Nephron progenitor cell (in vitro differentiated cells): ENCODE data around the gene CAPN12.
A peak's percentile ranks its signal among the peaks of the same experiment; 100 is the strongest.

Experiments
- DNase-seq: peaks from one replicate; pipeline ENCODE4 v3.0.0; 2021
- H3K27ac Mint-ChIP-seq: 2 replicates; pipeline ENCODE4 v1.8.0; 2021; ENCODE audit warnings: mild to moderate bottlenecking, moderate library complexity, mixed read lengths
- H3K27me3 Mint-ChIP-seq: 2 replicates; pipeline ENCODE4 v1.8.0; 2021; ENCODE audit warnings: mild to moderate bottlenecking, low read depth, mixed read lengths; ENCODE audit not compliant: poor library complexity
- H3K36me3 Mint-ChIP-seq: 2 replicates; pipeline ENCODE4 v1.8.0; 2021; ENCODE audit warnings: low read depth, mixed read lengths
- H3K4me1 Mint-ChIP-seq: 2 replicates; pipeline ENCODE4 v1.8.0; 2021; ENCODE audit warnings: mixed read lengths
- H3K4me3 Mint-ChIP-seq: 2 replicates; pipeline ENCODE4 v1.8.0; 2021; ENCODE audit warnings: mild to moderate bottlenecking, moderate library complexity, mixed read lengths
- H3K9me3 Mint-ChIP-seq: 2 replicates; pipeline ENCODE4 v1.8.0; 2021; ENCODE audit warnings: mild to moderate bottlenecking, moderate library complexity, mixed read lengths
- TF ChIP-seq, protein P1 (sequence below): fragments of 200-600 bp; sonication (generic); IDR thresholded peaks from 2 replicates; pipeline ENCODE4 v1.5.0; 2021; ENCODE audit warnings: antibody characterized with exemption

The CAPN12 gene

DNA sequence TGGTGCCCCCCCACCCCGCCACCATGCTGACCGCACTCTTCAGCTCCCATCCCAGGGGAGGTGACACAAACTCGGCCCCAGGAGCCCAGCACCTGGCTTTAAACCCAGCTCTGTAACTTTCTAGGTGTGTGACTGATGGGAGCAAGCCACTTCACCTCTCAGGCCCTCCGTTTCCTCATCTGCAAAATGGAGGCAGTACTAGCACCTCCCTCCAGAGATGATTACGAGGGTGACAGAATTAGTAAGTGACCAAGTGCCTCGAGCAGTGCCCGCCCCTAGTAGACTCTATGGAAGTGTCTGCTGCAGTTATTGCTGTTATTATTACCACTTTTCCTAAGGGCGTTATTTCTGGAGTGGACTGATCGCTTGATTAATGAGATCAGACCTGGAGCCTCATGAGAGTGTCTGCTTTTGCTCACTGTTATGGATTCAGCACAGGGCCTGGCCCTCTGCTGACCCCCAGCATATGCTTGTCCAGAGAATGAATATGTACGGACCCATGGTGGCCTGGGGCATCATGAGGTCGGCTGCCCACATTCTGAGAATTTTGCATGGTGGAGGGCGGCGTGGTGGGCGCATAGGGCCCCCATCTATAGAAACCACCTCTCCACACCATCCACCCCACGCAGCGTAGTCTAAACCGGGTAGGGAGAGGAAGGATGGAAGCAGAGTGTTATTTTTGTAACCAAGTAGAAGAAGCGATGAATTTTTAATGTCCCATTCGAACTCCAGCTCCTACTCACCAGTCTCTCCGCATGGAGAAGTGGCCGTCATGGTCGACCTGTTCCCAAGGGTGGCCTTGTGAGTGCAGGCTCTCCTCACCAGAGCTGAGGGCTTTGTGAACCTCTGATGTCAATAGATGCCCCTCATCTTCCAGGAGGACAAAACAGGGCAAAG, 48.2 kb downstream of the CAPN12 start:
- Mint-ChIP-seq H3K4me1 (peaks cover 98% of the 10 kb centered on the region), H3K27me3 (peaks cover 3% of the 10 kb centered on the region), H3K27ac (peak overlapping the region; percentile 99), H3K9me3 (no peaks in the 10 kb centered on the region), H3K4me3 (no peak overlapping the region), H3K36me3 (peaks cover 5% of the 10 kb centered on the region)
- TF ChIP-seq, protein P1, sequence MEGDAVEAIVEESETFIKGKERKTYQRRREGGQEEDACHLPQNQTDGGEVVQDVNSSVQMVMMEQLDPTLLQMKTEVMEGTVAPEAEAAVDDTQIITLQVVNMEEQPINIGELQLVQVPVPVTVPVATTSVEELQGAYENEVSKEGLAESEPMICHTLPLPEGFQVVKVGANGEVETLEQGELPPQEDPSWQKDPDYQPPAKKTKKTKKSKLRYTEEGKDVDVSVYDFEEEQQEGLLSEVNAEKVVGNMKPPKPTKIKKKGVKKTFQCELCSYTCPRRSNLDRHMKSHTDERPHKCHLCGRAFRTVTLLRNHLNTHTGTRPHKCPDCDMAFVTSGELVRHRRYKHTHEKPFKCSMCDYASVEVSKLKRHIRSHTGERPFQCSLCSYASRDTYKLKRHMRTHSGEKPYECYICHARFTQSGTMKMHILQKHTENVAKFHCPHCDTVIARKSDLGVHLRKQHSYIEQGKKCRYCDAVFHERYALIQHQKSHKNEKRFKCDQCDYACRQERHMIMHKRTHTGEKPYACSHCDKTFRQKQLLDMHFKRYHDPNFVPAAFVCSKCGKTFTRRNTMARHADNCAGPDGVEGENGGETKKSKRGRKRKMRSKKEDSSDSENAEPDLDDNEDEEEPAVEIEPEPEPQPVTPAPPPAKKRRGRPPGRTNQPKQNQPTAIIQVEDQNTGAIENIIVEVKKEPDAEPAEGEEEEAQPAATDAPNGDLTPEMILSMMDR: no peak
- no peak for DNase-seq

DNA sequence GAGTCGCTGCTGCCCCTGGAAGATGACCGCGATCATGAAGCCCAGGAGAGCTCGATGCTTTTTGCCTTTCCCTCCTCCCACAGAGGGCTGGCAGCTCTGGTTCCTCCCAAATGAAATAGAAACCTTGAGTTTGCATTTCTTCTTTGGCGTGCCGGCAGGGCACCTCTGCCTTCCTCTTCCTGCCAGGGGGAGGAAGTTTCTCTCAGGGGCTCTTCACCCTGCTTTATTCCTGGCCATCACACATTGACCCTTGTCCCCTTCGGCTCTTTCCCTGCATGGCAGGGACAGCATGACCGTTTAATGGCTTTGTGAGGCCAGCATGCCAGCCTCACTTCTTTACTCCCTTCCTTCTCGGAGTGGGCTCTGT, 49.0 kb downstream of the CAPN12 start:
- Mint-ChIP-seq H3K4me3 (peak overlapping the region; percentile 58), H3K4me1 (peaks cover 98% of the 10 kb centered on the region), H3K36me3 (peaks cover 6% of the 10 kb centered on the region), H3K27ac (peak overlapping the region; percentile 99), H3K27me3 (peaks cover 3% of the 10 kb centered on the region), H3K9me3 (no peaks in the 10 kb centered on the region)
- no peak for DNase-seq
- TF ChIP-seq, protein P1: no peak

DNA sequence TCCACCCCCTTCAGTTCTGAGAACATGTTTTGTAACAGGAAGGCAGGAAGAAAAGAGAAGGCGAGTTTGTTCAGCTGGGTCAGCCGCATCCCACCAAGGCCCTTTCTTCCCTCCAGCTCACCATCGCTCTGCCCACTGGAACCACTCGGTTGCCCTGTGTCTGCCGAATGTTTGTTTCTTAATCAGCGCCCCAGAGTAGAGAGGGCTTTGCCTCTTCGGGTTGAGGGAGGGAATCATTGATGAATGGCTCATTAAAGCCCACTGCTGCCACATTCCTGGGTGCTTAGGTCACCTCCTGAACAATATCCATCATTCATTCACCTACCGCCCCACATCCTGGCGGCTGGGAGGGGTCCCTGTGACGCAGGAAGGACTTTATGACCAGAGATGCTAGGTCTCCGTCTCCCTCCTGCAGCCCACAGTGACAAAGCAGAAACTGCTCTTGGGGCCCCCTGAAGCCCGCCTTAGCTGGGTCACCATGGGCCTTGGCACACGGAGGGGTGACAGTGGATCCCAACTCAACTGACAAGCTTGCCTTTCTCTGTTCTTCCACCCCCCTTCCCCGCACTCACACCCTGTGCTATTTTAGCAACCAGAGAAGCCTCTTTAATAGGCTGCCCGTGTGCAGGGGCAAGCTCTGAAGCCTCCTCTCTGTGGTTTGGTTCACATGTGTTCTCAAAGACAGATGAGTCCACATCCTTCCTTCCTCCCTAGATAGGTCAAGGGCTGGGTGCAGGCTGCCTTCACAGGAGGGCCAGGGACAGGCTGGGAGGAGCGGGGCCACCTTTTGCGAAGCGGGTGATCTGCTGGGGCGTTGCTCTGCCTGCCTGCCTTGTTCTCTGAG, 50.7 kb downstream of the CAPN12 start:
- Mint-ChIP-seq H3K9me3 (no peaks in the 10 kb centered on the region), H3K27me3 (peaks cover 3% of the 10 kb centered on the region), H3K36me3 (peaks cover 17% of the 10 kb centered on the region), H3K4me1 (peaks cover 94% of the 10 kb centered on the region), H3K4me3 (peak overlapping the region; percentile 24), H3K27ac (peak overlapping the region; percentile 99)
- peak; percentile 55 for DNase-seq
- TF ChIP-seq, protein P1: no peak

DNA sequence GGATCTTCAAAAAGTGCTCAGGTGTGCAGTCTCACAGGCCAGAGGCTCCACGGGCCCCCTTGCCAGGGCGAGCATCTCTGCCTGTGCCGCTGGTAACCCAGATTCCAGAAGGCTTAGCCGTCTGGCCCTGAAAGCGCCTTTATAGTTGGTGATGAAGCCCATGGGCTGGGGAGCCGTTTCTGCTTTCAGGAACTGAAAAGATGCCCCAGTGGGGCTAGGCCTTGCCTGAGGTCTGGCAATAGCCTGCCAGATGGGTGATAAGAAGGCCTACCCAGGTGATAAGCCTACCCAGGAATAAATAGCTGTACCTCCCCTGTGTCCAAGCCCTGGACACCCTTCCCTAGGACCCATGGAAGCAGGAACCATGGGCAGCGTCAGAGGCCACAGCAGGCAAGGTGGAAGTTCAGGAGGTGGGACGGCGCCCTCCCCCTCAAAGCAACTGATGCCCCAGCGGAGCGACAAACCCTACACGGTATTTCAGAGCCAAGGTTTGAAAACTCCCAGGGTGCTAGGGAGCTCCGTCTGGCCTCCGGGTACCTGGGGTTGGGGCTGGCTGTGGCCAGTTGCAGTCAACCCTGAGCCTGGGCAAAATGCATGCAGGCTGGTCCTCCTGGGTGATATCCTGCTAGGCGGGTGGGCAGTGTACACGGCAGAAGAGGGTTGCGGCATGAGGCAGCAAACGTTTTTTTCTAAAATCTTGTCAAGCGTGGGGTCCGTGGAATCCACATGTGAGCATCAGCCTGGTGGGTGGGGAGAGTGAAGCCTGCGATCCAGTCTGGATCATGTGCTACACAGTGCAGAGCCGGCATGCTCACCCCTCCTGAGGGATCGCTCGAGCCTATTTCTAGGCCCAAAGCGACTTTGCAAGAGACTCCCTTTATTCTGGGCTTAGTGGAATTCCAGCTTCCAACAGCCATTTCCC, 51.6 kb downstream of the CAPN12 start:
- peaks cover 23% of the 10 kb centered on the region for H3K36me3 Mint-ChIP-seq
- H3K4me3 Mint-ChIP-seq: peak overlapping the region; percentile 24
- DNase-seq: no peak
- peaks cover 3% of the 10 kb centered on the region for H3K27me3 Mint-ChIP-seq
- TF ChIP-seq, protein P1: no peak
- peak overlapping the region; percentile 99 for H3K27ac Mint-ChIP-seq
- H3K4me1 Mint-ChIP-seq: peaks cover 86% of the 10 kb centered on the region
- H3K9me3 Mint-ChIP-seq: peaks cover 3% of the 10 kb centered on the region

DNA sequence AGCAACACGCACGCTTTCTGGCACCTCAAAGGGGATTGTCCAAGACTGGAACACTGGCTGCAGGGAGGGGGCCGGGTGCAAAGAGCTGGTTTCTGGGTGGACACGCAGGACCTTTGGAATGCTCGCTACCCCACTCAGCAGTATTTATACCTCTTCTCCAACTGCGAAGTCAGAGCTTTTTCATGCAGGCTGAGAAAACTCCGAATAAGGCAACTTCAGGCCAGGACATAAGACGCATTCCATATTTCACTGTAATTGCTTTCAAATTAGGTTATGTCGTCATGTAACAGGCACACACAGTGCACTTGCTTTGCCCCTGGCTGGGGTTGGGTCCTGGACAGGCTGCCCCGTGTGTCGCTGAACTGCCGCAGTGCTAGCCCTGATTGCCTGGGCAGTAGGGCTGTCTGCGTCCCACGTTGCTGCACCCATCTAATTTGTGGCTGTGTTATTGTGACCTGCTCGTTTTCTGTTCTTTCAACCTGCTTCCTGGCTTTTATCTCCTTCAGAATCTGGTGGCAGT, 52.3 kb downstream of the CAPN12 start:
- H3K27me3 Mint-ChIP-seq: peaks cover 3% of the 10 kb centered on the region
- H3K36me3 Mint-ChIP-seq: peaks cover 30% of the 10 kb centered on the region
- H3K4me1 Mint-ChIP-seq: peaks cover 87% of the 10 kb centered on the region
- no peak overlapping the region for H3K4me3 Mint-ChIP-seq
- H3K9me3 Mint-ChIP-seq: peaks cover 8% of the 10 kb centered on the region
- peak overlapping the region; percentile 99 for H3K27ac Mint-ChIP-seq
- TF ChIP-seq, protein P1: no peak
- no peak for DNase-seq
